ENCODE measurements around the gene TP53AIP1.

GRCh38 chr11:128962896-128963295, 20.2 kb upstream of the TP53AIP1 start:
- TF ChIP-seq POLR2A (IDR thresholded peaks at IDR 0.05; ENCODE audit: low read depth, low read length): no peak
- TF ChIP-seq SPI1 (IDR thresholded peaks at IDR 0.05; ENCODE audit: low read depth, low read length): no peak
- TF ChIP-seq POLR2AphosphoS5 (IDR thresholded peaks at IDR 0.05; ENCODE audit: low read depth, low read length): no peak
- TF ChIP-seq TAF1 (IDR thresholded peaks at IDR 0.05; ENCODE audit: low read depth, low read length): no peak
